Measurements from ENCODE around the gene POLR3G.

DNA sequence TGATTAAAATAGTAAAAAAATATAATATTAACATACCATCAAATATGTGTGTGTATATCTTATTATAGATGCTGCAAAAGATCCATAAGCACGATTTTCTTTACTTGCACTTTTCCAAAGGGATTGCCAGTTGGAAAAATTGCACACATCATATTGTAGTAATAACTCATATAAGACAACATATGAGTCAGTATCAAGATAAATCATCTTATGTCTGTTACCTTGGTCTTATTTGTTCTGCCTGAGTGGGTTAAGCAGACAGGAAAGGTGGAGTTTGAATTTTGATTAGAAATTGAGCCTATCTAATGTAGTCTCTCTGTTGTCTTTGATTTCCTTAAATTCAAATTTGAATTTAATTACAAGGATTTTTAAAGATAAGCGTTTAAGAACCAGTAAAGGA is 30.1 kb downstream of the POLR3G start:
- TF ChIP-seq POLR2A (IDR thresholded peaks at IDR 0.05; ENCODE audit: low read length) = no peak
- no peak for TF ChIP-seq GATA1 (IDR thresholded peaks at IDR 0.05; ENCODE audit: low read depth, low read length)
